NOMO-1 (cell line): ENCODE results near the gene ASAH2B.
A peak's percentile ranks its signal among the peaks of the same experiment; 100 is the strongest.
"Not testable (repeated sequence)": the region's sequence is repeated elsewhere in the genome, so short reads cannot be mapped to it uniquely, and the experiment has no call there.

Source experiments
- DNase-seq, 2 experiments: peaks; one replicate each; lab custom pipeline; 2025; ENCODE audit not compliant: unreplicated experiment in 2 of 2; lab: John Stamatoyannopoulos, UW

ASAH2B gene

DNA sequence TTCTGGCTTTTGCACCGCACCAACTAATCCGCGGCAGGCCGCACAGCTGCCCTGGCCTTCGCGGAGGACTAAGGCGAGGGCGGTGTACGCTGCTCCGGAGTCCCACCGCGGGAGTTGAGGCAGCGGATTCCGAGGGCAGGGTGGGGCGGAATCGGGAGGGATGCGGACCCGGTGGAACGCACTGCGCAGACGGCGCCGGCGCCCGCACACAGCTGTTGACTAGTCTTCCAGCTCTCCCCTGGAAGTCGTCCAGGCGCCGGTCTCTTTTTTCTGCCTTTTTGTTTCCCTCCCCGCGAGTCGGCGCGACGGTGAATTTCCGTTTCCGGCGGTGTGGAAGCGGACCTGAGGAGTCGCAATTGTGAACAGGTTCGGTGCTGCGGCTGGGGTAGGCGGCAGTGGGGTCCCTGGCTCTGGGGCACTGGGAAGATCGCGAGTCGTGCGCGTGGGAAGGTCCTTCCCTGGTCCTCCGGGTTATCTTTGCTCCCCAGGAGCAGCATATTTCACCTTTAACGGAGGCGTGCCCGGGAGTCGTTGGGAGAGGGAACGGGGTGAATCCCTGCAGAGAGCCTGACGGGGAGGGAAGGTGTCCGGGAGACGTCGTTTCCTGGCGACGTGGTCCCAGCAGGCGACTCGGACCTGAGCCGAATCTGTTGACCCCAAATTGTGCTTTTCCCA is at the start of gene ASAH2B:
Gene ASAH2B (plus strand): TSS at position 319 of the 675 bp plus-strand sequence. CDS start 5,195 bp downstream, outside the sequence.
- peak in 1 of 2 experiments; percentile 12 for DNase-seq

DNA sequence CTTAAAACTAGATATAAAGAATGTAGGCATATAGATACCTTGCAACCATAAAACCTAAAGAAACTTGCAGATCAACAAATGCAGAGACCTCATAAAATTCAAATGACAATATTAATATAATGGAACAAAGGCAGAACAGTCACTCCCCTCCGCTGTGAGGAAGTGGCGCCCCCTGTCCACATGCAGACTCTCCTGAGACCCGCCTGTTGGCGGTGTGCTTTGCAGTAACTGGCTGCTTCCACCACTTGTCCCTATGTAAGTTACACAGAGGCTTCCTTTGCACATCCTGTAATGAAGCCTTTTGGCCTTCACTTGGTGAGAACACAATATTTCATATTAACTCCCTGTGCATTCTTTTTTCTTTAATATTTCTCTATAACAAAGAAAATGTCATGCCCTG is 41.9 kb upstream of the ASAH2B start:
- DNase-seq: not testable (repeated sequence)

DNA sequence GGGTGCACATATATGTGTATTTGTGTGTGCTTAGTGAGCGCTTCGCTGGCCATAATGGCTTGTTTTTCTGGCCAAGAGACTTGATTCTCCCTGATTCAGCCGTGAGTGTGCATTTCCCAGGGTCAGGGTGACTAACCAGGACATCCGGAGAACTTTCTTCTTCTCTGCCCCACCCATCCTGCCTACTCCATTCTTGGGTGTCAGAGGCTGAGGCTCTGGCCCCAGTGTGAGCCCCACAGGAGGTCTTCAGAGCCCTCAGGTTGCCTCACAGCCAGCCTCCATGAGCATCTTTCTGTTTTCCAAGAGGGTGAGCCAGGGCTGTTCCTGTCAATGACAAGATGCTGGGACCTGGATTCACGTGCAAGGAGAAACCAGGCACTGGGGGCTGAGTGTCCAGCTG is 37.8 kb upstream of the ASAH2B start:
- not testable (repeated sequence) for DNase-seq

DNA sequence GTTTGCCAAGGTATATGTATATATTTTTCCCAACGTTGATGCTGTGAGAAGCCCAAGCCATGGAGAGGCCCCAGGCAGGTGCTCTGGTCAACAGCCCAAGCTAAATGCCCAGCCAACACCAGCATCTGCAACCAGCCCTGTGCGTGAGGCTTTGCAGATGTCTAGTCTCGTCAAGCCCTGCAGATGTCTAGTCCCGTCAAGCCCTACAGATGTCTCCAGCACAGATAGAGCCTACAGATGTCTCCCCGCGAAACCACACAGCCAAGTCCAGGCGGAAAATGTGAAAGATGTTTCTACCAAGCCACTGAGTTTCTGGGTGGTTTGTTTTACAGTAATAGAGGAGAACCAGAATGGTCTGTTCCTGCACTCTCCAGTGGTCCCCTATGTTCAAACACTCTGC is 36.7 kb upstream of the ASAH2B start:
- DNase-seq: not testable (repeated sequence)

DNA sequence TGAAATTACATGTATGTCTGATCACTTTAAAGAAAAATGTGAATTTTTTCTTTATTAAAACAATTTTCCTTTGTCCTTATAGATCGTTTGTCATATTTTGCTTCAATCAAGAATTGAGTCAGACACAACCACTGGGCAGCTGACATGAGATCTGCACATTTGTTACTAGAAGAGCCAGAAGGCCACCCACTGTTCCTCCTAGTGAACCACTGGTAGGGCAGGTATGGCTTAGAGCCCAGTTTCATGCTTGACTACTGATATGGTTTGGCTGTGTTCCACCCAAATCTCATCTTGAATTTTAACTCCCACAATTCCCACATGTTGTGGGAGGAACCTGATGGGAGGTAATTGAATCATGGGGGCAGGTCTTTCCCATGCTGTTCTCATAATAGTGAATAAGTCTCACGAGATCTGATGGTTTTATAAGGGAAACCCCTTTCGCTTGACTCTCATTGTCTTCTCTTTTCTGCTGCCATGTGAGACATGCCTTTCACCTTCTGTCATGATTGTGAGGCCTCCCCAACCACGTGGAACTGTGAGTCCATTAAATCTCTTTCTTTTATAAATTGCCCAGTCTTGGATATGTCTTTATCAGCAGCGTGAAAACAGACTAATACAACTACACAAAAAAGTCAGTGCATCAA is 35.2 kb upstream of the ASAH2B start:
- DNase-seq: not testable (repeated sequence)

DNA sequence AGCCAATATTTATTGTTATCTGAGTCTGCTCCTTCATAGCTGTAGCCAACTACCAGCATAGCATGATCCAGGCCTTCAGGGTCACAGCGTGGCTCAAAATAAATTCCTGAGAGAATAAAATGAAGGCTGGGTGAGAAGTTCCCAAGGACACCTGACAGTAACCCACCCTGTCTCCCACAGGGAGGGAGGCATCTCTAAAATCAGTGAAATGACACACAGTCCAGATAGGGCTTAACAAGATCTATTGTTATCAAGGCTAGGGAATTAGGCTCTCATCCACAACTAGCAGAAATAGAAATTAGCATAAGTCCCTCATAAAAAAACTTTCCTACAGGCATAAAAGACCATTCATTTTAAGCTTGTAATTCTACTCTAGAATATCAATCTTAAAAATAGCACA is 33.7 kb upstream of the ASAH2B start:
- DNase-seq: not testable (repeated sequence)

DNA sequence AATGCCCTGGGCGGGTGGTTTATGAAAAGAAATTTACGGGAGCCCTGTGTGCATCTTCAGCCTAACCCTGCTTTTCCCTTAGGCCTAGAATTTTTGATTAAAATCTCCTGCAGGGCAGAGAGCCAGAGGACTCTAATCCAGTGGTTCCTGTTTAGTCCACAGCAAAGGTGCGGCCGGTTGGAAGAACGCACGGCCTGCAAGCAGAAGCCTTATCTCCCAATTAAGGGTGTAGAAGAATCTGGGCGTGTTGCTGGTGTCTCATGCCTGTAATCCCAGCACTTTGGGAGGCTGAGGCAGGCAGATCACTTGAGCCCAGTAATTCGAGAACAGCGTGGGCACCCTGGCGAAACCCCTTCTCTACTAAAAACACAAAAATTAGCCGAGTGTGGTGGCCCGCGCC is 29.5 kb upstream of the ASAH2B start:
- DNase-seq: not testable (repeated sequence)

DNA sequence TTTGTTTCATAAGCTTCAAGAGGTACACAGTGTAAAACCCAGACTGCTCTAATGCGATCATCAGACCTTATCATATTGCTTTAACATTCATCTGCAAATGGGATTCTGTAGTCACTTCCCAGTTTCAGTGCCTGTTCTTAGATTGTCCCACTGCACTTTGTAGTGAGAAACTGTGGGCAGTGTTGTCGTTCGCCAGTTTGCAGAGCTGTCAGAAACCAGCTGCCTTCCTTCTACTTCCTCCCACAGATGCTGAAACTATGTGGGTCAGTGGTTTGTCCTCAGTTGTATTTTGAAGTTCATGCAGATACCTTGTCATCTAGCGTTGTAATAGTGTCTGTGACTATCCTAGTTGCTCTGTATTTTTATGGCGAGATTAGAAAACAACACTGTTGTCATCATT is 15.9 kb upstream of the ASAH2B start:
- not testable (repeated sequence) for DNase-seq

DNA sequence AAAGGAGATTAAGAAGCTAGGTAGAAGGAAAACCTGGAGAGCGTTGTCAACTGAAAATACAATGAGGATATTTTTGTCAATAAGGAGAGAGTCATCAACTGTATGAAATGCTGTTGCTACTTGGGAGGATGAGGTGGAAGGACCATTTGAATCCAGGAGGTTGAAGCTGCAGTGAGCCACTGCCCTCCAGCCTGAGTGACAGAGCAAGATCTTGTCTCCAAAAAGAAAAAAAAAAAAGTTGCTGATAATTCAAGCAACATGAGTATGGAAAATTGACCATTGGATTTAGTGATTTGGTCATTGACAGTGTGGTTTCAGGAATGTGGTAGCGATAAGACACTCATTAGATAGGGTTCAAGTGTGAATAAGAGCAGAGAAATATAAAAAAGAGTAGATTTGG is 11.6 kb upstream of the ASAH2B start:
- not testable (repeated sequence) for DNase-seq

DNA sequence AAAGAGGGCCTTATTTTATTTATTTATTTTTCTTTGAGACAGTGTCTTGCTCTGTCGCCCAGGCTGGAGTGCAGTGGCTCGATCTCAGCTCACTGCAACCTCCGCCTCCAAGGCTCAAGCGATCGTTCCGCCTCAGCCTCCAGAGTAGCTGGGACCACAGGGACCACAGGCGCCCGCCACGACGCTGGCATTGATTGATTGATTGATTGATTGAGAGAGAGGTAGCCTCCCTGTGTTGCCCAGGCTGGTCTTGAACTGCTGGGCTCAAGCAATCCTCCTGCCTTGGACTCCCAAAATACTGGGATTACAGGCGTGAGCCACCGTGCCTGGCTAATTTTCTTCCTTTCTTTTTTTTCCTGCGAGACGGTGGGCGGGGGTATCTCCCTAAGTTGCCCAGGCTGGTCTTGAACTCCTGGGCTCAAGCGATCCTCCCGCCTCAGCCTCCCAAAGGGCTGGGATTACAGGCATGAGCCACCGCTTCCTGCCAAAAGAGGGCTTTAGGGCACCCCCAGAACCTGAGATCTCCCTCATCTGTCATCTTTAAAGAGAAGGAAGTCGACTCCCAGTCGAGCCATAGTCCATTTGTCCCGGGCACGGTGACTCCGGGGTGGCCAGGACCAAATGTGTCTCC is 634 bp upstream of the ASAH2B start:
- DNase-seq: not testable (repeated sequence)

DNA sequence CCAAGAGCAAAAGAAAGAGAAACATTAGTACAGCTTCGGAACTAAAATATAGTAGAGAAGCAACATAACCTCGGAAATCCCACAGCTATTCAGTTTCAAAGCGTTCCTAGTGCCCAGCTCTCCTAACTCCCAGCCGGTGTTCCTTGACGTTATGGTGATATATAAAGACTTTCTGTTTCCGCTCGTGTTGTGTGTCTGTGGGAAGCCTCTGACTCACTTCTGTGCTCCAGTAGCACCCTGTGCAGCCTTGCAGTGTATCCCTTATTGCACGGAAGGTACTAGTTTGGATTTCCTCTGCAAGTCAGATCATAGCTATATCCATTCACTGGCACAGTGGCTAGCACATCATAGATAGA is 535 bp downstream of the ASAH2B start:
- DNase-seq: no peak

DNA sequence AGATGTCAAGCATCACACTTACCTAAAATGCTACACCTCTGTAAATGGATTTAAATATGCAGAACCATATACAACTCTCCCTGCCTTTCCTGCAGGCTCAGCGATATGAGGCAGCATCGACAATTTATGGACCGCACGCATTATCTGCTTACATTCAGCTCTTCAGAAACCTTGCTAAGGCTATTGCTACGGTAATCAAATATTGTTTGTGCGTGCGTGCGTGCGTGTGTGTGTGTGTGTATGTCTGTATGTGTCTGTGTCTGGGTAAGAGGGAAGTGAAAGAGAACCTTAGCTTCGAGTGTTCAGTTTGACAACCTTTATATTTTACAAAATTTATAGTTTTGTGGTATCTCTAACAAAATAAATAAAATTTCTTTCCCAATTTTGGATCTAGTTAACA is 3.1 kb downstream of the ASAH2B start:
- DNase-seq: not testable (repeated sequence)

DNA sequence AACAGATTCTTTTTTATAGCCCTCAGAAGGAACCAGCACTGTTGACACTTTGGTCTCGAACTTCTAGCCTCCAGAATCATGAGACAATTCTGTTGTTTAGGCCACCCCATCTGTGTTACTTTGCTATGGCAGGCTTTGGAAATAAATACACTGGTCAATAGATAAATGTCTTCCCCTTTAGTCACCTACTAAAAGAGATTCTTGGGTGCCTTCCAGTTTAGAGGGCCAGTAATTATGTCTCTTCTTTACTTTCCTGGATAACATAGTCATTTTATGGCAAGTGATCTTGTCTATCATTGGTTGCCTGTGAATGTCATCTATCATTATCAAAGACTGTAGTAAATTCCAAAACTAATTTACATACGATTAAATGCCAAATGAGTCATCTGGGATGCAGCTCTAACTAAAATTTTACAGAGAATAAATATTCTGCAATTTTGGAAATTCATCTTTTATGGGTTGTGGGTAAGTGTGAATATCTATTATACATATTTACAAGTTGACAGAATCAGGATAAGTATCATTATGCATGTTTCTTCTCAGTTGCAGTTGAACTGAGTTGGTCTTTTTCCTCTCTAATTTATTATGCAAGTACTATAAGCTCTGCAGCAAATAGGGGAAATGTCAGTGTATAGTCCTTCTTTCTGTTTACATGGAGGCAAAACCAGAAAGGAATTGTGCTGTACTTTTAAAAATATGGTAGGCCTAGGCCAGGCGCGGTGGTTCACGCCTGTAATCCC is 27.2 kb downstream of the ASAH2B start:
- not testable (repeated sequence) for DNase-seq

DNA sequence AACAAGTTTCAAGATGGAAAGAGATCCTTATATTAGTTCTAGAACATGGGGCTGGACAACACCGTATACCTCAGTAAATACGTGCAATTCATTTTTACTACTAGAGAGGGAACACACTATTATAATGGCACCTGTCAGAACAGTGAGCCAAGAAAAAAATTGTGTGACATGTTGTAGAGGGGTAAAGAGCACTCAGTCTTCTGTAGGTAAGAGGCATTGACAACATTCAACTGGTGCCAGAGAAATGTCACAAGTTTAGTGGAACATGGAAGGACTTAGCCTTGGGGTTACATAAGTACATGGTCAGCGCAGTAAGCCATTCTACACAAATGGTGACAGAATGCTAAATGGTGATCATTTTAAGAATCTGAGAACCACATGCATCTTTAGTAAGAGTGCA is 32.3 kb downstream of the ASAH2B start:
- not testable (repeated sequence) for DNase-seq

DNA sequence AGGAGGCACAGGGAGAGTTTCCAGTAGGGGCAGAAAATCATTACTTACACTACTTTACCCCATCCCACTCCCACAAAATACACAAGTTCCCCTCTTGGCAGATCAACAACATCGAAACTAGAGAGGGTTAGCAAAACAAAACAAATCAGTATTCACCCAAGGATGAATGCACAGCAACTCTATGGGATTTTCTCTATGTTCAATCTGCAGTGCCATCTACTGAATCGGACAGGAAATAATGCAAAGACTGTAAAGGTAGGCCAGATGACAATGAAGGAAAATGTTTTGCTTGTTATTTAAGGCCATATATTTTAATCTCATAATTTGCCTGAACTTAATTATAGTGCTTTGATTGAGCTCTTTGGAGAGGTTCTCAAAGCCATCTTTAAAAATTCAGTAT is 35.1 kb downstream of the ASAH2B start:
- not testable (repeated sequence) for DNase-seq

DNA sequence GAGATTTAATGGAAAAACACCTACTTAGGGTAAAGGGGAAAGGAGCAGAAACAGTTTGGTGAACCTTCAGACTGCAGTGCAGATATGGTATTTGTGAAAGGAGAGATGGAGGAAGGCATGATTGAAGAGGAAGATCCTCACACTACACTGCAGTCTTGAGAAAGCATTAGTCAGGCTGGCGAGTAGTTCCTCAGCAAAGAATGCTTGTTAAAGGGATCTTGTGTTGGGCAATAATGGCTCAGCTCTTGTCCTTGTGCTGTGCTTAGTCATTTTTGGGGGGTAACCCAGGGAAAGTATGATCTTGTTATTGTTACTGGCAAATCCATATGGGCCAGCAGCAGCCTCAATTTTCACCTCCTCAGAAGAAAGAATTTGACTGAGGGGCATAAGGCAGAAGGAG is 40.3 kb downstream of the ASAH2B start:
- DNase-seq: not testable (repeated sequence)

DNA sequence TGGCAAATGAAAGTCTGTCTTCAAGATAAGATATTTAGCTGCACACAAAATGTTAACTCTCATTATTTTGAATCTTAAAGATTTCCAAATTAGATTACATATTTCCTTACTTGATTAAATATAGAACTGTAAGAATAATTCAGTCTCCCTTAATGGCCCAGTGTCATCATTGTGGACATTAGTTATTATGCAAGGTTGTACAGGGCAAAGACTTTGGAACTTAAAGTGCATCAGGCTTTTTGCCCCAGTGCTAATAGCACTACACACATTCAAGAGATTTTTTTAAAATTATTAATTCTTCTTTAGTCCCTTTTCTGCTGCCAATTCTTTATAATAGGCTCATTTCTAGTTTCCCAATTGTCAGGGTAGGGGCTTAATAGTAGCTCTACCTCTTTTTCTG is 42.3 kb downstream of the ASAH2B start:
- not testable (repeated sequence) for DNase-seq

DNA sequence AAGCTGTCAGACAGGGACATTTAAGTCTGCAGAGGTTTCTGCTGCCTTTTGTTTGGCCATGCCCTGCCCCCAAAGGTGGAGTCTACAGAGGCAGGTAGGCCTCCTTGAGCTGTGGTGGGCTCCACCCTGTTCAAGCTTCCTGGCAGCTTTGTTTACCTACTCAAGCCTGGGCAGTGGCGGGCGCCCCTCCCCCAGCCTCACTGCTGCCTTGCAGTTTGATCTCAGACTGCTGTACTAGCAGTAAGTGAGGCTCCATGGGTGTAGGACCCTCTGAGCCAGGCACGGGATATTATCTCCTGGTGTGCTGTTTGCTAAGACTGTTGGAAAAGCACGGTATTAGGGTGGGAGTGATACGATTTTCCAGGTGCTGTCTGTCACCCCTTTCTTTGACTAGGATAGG is 48.2 kb downstream of the ASAH2B start:
- not testable (repeated sequence) for DNase-seq

DNA sequence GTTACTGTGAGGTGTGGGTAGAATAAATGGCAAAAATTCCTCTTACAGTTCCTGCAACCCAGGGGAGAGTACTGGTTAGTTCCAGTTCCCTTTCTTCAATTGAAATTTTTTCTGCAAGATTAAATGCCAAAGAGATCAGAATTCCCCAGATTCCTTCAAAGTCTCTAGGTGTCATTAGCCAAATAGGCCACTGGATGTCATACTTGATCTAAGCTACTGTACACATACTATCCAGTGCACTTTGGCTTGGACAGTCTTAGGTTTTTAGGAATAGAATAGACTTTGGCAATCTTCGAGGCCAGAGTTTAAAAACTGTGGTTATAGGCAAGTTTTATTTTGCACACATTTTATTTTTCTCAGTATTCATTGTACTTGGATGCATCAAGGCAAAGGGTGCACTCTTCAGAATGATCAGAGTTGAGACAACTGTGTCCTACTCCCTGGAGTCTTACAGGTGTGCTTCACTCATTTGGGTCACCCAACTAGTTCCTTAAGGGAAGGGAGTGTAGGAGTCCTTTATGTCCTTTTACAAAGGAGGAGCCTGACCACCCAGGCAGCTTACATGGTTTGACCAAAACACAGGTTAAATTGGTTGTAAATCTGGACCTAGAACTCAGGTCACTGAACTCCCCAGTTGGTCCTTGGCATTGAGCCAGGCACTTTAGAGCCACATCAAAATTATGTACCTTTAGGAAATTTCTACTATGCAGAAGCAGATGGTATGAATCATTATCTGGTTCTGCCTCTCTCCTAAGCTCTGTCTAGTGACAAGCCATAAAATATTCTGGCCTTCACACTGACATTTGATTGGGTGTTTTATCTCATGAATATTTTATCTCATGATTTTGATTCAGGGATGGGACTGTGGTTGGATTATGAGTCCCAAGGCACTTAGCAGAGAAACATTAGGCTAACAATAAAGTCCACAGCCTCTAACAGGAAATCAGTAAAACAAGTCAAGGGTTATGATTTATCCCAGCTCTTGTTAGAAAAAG is 49.5 kb downstream of the ASAH2B start:
- DNase-seq: no peak

DNA sequence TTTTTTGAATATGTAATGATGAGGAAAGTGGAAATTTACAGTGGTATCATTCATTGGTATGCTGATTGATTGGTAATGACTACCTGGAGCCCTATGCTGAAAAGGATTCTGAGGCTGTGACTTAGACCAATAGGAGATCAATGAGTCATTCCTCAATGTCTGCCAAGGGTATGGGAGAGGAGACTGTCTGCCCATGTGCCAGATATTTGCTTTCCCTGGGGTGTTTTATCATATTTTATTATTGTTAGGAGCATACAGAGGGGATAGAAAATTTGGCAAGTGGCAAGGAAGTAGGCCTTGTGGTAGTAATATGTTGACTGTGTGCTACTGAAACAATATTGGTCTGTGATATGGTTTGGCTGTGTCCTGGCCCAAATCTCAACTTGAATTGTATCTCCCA is 54.8 kb downstream of the ASAH2B start:
- no peak for DNase-seq
